GM19468 (cell line): Measurements from ENCODE around the gene RPP40.

Source experiments
- ATAC-seq: cut with Tn5 transposase; IDR thresholded peaks from one replicate; pipeline ENCODE4 v1.9.1; 2021; ENCODE audit warnings: mild to moderate bottlenecking, moderate library complexity, moderate number of reproducible peaks; ENCODE audit not compliant: unreplicated experiment; ENCODE audit errors: extremely low read depth

RPP40 gene

GRCh38 chr6:4946521-4946920 is 57.3 kb downstream of the RPP40 start:
- ATAC-seq, result no peak
